ENCODE results near the gene GRIK3.

Gene GRIK3

DNA sequence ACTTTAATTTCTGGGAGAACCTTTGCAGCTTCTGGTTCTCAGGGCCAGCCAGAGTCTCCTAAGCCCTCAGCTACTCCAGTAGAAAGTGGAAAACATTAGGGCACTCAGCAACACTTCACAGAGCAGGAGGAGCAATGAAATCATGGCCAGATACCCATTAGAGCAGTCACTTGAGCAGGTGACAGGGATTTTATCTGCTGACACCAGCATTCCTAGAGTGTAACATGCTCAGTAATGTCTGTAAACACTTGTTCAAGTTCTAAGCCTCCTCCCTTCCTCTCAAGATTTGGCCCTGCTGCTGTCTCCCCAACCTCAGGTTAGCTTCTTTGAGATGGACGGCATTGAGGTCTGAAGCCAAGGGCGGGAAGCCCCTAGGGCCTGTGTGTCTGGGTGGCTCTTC is 218.0 kb downstream of the GRIK3 start:
- TF ChIP-seq, protein P1, sequence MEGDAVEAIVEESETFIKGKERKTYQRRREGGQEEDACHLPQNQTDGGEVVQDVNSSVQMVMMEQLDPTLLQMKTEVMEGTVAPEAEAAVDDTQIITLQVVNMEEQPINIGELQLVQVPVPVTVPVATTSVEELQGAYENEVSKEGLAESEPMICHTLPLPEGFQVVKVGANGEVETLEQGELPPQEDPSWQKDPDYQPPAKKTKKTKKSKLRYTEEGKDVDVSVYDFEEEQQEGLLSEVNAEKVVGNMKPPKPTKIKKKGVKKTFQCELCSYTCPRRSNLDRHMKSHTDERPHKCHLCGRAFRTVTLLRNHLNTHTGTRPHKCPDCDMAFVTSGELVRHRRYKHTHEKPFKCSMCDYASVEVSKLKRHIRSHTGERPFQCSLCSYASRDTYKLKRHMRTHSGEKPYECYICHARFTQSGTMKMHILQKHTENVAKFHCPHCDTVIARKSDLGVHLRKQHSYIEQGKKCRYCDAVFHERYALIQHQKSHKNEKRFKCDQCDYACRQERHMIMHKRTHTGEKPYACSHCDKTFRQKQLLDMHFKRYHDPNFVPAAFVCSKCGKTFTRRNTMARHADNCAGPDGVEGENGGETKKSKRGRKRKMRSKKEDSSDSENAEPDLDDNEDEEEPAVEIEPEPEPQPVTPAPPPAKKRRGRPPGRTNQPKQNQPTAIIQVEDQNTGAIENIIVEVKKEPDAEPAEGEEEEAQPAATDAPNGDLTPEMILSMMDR (IDR thresholded peaks at IDR 0.05; ENCODE audit: insufficient read depth, low read depth, low read length, missing control alignments) = no peak
- no peak overlapping the region for H3K4me3 ChIP-seq (ENCODE audit: low read depth, low read length)
- no peak for DNase-seq (ENCODE audit: low read depth)

DNA sequence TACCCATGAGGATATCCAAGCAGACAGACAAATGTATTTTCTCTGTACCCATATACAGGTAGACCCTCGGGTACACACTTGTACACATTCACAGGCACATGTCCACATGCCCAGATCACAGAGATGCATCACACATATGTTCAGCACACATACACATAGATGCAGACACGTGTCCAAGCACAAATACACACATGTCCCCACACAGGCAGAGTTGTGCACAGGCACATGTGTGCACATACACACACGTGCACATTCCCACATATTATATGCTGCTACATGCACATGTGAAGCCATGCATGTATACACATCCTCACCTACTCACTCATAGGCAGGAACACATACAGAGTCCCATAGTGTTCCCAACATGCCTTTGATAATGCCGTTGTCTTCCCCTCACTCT is 219.5 kb downstream of the GRIK3 start:
- H3K4me3 ChIP-seq (ENCODE audit: low read depth, low read length) = no peak overlapping the region
- no peak for DNase-seq (ENCODE audit: low read depth)
- TF ChIP-seq, protein P1 (IDR thresholded peaks at IDR 0.05; ENCODE audit: insufficient read depth, low read depth, low read length, missing control alignments) = no peak

DNA sequence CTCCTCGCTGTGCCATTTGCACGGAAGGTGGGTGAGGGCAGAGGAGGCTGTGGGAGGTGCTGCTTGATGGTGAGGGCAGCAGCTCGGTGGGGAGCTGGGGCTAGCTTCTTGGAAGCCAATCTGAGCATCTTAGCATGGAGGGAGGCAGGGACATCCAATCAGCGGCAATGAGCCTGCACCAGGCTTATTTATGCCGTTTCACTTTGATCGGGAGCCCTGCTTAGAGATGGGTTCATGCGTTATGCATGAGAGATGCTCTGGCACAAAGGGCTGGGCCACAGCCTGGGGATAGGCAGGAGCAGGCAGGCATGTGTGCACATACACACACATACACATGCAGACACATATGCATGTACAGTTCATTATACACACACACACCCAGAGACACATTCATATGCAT is 220.2 kb downstream of the GRIK3 start:
- TF ChIP-seq, protein P1 (IDR thresholded peaks at IDR 0.05; ENCODE audit: insufficient read depth, low read depth, low read length, missing control alignments) = no peak
- H3K4me3 ChIP-seq (ENCODE audit: low read depth, low read length) = no peak overlapping the region
- no peak for DNase-seq (ENCODE audit: low read depth)

DNA sequence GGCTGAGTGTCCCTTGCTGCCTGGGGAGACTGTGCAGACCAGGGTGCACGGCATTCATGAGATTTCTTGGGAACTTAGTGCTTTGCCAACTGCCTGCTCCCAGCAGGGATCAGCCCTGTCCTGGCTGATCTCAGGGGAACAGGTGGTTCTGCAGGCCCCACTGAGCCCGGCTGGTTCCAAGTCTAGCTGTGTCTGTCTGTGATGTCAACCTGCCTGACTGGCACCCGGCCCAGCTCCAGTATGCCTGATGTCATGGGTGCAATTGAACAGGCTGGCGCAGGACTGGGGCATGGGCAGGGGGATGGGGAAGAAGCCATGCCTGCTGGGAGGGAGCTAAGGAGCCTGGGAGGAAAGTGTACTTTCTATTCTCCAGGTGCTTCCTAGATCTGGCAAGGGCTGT is 227.1 kb downstream of the GRIK3 start:
- H3K4me3 ChIP-seq (ENCODE audit: low read depth, low read length) = no peak overlapping the region
- TF ChIP-seq, protein P1 (IDR thresholded peaks at IDR 0.05; ENCODE audit: insufficient read depth, low read depth, low read length, missing control alignments) = no peak
- no peak for DNase-seq (ENCODE audit: low read depth)

DNA sequence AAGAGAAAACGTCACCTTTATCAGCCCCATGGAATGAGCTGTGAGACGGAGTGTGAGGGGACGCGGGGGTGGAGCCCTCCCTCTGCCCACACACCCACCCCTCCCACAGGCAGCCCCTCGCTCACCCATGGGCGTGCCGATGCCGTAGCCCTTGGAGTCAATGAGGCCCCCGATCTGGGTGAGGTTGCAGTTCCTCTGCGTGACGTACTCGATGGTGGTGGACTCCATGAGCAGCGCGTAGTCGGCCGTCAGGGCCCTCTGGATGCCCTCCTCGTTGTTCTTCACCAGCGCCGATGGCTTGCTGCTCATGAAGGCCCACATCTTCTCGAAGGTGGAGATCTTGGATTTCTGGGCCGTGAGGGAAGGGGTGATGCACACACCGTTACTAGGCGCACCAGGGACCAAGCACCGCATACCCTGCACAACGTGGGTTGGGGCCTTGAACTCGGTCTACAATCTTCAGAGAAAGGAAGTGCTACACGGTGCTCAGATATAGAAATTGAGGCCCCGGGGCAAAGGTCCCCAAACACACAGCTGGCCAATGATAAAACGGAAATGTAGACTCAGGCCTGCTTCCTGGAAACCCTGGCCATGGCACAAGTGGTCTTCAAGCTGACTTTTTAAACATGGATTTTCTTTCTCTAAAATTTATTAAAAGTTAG is 228.2 kb downstream of the GRIK3 start:
- TF ChIP-seq, protein P1 (IDR thresholded peaks at IDR 0.05; ENCODE audit: insufficient read depth, low read depth, low read length, missing control alignments) = no peak
- H3K4me3 ChIP-seq (ENCODE audit: low read depth, low read length) = no peak overlapping the region
- no peak for DNase-seq (ENCODE audit: low read depth)

DNA sequence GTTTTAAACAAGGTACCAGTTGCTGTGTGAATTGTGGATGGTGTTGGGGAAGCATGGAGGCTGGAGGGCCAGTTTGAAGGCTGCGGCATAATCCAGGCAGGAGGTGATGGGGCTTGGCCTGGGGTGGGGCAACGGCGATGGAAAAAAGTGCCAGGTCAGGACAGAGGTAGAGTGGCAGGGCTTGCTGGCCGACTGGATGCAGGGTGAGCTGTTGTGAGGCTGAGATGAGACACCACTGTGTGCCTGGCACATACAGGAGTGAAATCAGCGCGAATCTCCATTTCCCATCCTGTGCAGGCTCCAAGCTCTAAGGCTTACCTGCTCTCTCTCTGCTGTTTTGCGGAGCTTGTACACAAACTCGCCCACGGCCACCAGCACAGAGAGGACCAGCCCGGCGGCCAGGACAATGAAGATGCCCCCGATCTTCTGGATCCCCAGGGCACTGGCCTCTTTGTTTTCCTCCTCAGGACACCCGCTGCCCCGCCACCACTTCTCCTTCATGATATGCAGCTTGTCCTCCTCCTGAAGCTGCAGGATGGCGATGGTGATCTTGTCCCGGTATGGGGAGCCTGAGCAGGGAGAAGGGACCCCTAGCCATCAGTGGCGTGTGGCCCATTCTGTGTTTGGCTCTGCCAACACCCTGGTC is 229.5 kb downstream of the GRIK3 start:
- H3K4me3 ChIP-seq (ENCODE audit: low read depth, low read length) = no peak overlapping the region
- DNase-seq (ENCODE audit: low read depth) = no peak
- TF ChIP-seq, protein P1 (IDR thresholded peaks at IDR 0.05; ENCODE audit: insufficient read depth, low read depth, low read length, missing control alignments) = no peak
